CD4-positive, CD25-positive, alpha-beta regulatory T cell (primary cell): ENCODE measurements around the gene IL1R2. TPM values are rescaled to one million over a fixed set of nuclear protein-coding genes. Genes with fewer than 3 reads are reported as not detected.

Experiments
- ATAC-seq, 2 donors: fragments of 150-1000 bp; cut with Tn5 transposase; one replicate each; pipeline ENCODE4 v1.10.0; 2021; ENCODE audit warnings: low read depth in 2 of 2, moderate number of reproducible peaks in 2 of 2, moderate library complexity in 1 of 2
- DNase-seq, 3 donors: peaks; one replicate each; pipeline versions ENCODE4 v3.0.0 to v3.0.0-alpha.2; 2012 to 2022; ENCODE audit warnings: mixed read lengths in 1 of 3
- H3K27ac ChIP-seq: one replicate; pipeline ENCODE4 v1.7.0; 2013; ENCODE audit warnings: mild to moderate bottlenecking, low read length; ENCODE audit not compliant: insufficient read depth, poor library complexity, severe bottlenecking
- H3K27me3 ChIP-seq: one replicate; pipeline ENCODE4 v1.7.0; 2013; ENCODE audit warnings: low read length; ENCODE audit not compliant: control insufficient read depth, insufficient read depth
- H3K36me3 ChIP-seq: one replicate; pipeline ENCODE4 v1.7.0; 2013; ENCODE audit warnings: mild to moderate bottlenecking, low read length, moderate library complexity; ENCODE audit not compliant: control insufficient read depth, insufficient read depth
- H3K4me1 ChIP-seq: 2 replicates; pipeline ENCODE4 v1.7.0; 2013; ENCODE audit warnings: mild to moderate bottlenecking, low read length; ENCODE audit not compliant: insufficient read depth, control insufficient read depth, poor library complexity, severe bottlenecking
- H3K4me3 ChIP-seq: one replicate; pipeline ENCODE4 v1.7.0; 2013; ENCODE audit warnings: low read depth, mild to moderate bottlenecking, low read length, moderate library complexity
- H3K9me3 ChIP-seq, 2 experiments: 1 replicate in 1 of 2; 2 replicates in 1 of 2; pipeline ENCODE4 v1.7.0; 2013; ENCODE audit warnings: low read length in 2 of 2, mild to moderate bottlenecking in 1 of 2, moderate library complexity in 1 of 2; ENCODE audit not compliant: control insufficient read depth in 2 of 2
- H3K27ac Mint-ChIP-seq, 3 donors: one replicate each; pipeline ENCODE4 v1.8.0; 2020 to 2022; ENCODE audit warnings: mild to moderate bottlenecking in 3 of 3, mixed read lengths in 3 of 3, moderate library complexity in 2 of 3
- H3K27me3 Mint-ChIP-seq: one replicate; pipeline ENCODE4 v1.8.0; 2022; ENCODE audit warnings: mild to moderate bottlenecking, mixed read lengths
- H3K36me3 Mint-ChIP-seq: one replicate; pipeline ENCODE4 v1.8.0; 2020; ENCODE audit warnings: mixed read lengths
- H3K4me1 Mint-ChIP-seq, 4 donors: one replicate each; pipeline ENCODE4 v1.8.0; 2020 to 2022; ENCODE audit warnings: mixed read lengths in 4 of 4, mild to moderate bottlenecking in 1 of 4
- H3K4me3 Mint-ChIP-seq, 4 donors: one replicate each; pipeline ENCODE4 v1.8.0; 2020 to 2022; ENCODE audit warnings: mild to moderate bottlenecking in 4 of 4, mixed read lengths in 4 of 4, moderate library complexity in 3 of 4
- H3K9me3 Mint-ChIP-seq, 7 donors: one replicate each; pipeline ENCODE4 v1.8.0; 2020 to 2022; ENCODE audit warnings: mixed read lengths in 7 of 7, mild to moderate bottlenecking in 3 of 7, moderate library complexity in 2 of 7
- polyA plus RNA-seq, 4 donors: library from polyadenylated mRNA; unstranded; fragments of 300-500 nt; fragmentation: Illumina TruSeq; gene quantifications; one replicate each; pipeline ENCODE4 v1.2.3, GENCODE V29; 2021
- total RNA-seq: library from RNA; stranded (reverse); gene quantifications from one replicate; pipeline ENCODE4 v1.2.3, GENCODE V29; 2022

IL1R2 gene
- total and polyA plus RNA-seq, 5 donors from 2014 or later = 1.5 to 6.0 (median 3.1) TPM

GRCh38 chr2:102025583-102026267 is 34.0 kb downstream of the IL1R2 start:
- no peaks in the 10 kb centered on the region for H3K9me3 Mint-ChIP-seq
- DNase-seq (no peak), ATAC-seq (no peak)
- Histone ChIP-seq H3K27me3 (no peaks in the 10 kb centered on the region), H3K4me3 (no peak overlapping the region), H3K27ac (no peak overlapping the region), H3K4me1 (peaks cover 4% of the 10 kb centered on the region), H3K36me3 (no peaks in the 10 kb centered on the region), H3K9me3 (no peaks in the 10 kb centered on the region)
- H3K4me3 Mint-ChIP-seq = no peak overlapping the region
- peaks cover 1 to 17% (median 10%) of the 10 kb centered on the region in 4 donors for H3K4me1 Mint-ChIP-seq
- H3K27me3 Mint-ChIP-seq = no peaks in the 10 kb centered on the region
- no peaks in the 10 kb centered on the region for H3K36me3 Mint-ChIP-seq
- no peak overlapping the region for H3K27ac Mint-ChIP-seq

DNA sequence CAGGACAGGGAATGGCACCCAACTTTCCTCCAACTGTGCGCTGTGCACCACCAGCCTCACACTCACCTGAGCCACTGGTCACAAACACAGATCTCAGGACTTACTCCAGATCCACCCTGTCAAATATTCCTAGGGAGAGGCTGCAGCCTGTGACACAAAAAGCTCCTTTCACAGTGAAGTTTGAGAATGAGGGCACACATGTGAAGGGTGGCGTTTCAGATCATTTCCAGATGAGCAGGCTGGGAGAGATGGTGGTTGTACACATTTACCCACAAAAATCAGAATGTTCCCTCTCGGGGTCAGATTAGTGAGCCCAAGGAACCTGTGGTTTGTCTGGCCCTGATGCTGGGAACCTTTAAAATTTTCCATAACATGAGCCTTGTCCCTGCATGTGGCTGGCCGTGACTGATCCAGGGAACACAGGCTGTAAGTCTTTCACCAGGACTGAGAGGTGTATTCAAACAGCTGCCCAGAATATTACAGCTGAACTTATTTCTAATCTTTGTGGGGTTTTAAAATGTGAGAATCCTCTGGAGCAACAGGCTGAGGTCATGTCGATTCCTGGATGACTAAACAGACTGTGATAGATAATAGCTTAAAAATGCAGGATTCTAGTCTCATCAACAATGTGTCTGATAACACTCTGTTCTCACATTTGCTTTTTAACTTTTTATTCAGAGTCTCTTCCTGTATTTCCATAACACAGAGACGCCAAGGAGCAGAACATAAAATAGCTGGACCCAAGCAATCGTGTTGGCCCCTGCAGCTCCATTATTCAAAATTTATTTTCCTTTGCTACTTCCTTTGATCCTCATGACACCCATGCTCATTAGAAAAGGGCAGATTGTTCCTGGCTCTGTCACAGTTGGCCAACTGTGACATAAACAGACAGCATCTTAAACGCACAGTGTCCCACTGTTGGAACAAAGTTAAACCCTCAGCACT is 35.5 kb downstream of the IL1R2 start:
- peaks cover 1 to 17% (median 12%) of the 10 kb centered on the region in 4 donors for H3K4me1 Mint-ChIP-seq
- H3K4me3 Mint-ChIP-seq = no peak overlapping the region
- H3K9me3 ChIP-seq = no peaks in the 10 kb centered on the region
- no peaks in the 10 kb centered on the region for H3K36me3 ChIP-seq
- H3K36me3 Mint-ChIP-seq = no peaks in the 10 kb centered on the region
- no peaks in the 10 kb centered on the region for H3K27me3 Mint-ChIP-seq
- H3K27ac ChIP-seq = no peak overlapping the region
- no peak overlapping the region for H3K4me3 ChIP-seq
- no peaks in the 10 kb centered on the region for H3K4me1 ChIP-seq
- H3K9me3 Mint-ChIP-seq = no peaks in the 10 kb centered on the region
- H3K27me3 ChIP-seq = no peaks in the 10 kb centered on the region
- peak overlapping the region in 1 of 3 donors; percentile 6 for H3K27ac Mint-ChIP-seq
- ATAC-seq (no peak), DNase-seq (no peak)

GRCh38 chr2:102028470-102028869 is 36.7 kb downstream of the IL1R2 start:
- Histone ChIP-seq H3K9me3 (no peaks in the 10 kb centered on the region), H3K4me3 (no peak overlapping the region), H3K27me3 (no peaks in the 10 kb centered on the region), H3K27ac (no peak overlapping the region), H3K36me3 (no peaks in the 10 kb centered on the region), H3K4me1 (peaks cover 5% of the 10 kb centered on the region)
- Mint-ChIP-seq H3K4me3 (no peak overlapping the region), H3K9me3 (no peaks in the 10 kb centered on the region), H3K27ac (peak overlapping the region; percentile 6 to 38 (median 11)), H3K27me3 (no peaks in the 10 kb centered on the region), H3K4me1 (peaks cover 6 to 23% (median 21%) of the 10 kb centered on the region in 4 donors), H3K36me3 (no peaks in the 10 kb centered on the region)
- no peak for DNase-seq
- ATAC-seq = no peak

DNA sequence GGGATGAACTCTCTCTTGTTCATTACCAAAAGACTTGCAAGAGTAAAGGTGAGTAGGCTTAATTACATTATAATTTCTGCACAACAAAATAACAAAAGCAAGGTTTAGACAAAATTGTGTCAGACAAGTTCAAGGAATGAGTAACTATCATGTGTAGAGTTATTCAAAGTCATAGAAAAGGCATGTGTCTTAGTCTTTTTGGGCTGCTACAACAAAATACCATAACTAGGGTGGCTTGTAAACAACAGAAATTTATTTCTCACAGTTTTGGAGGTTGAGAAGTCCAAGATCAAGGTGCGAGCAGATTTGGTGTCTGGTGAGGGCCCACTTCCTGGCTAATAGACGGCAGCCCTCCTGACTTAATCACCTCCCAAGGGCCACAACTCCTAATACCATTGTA is 37.6 kb downstream of the IL1R2 start:
- Mint-ChIP-seq H3K4me1 (peaks cover 8 to 32% (median 27%) of the 10 kb centered on the region in 4 donors), H3K27ac (no peak overlapping the region), H3K36me3 (no peaks in the 10 kb centered on the region), H3K27me3 (no peaks in the 10 kb centered on the region), H3K9me3 (no peaks in the 10 kb centered on the region), H3K4me3 (no peak overlapping the region)
- ATAC-seq = no peak
- H3K9me3 ChIP-seq = no peaks in the 10 kb centered on the region
- no peak overlapping the region for H3K27ac ChIP-seq
- H3K27me3 ChIP-seq = no peaks in the 10 kb centered on the region
- no peaks in the 10 kb centered on the region for H3K36me3 ChIP-seq
- no peak for DNase-seq
- H3K4me1 ChIP-seq = peaks cover 14% of the 10 kb centered on the region
- H3K4me3 ChIP-seq = no peak overlapping the region

DNA sequence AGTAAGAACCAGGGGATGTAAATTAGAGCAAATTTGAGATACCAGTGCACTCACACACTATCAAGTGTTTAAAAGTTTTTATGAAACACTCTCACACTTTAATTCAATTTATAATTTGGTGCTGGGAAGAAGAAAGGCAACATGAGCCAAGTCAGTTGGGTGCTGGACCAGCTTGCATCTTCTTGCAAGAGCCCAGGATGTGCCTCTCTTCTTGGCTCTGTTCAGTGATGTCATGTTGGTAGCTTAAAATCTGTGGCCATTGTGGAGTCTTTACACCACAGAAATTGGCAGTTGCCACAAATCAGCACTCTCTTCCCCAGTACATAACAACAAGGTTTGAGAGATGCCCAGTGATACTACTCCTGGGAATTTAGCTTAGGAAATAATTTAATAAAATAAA is 38.2 kb downstream of the IL1R2 start:
- no peaks in the 10 kb centered on the region for H3K9me3 ChIP-seq
- DNase-seq = no peak
- Mint-ChIP-seq H3K4me1 (peaks cover 9 to 37% (median 27%) of the 10 kb centered on the region in 4 donors), H3K36me3 (no peaks in the 10 kb centered on the region), H3K4me3 (no peak overlapping the region), H3K9me3 (no peaks in the 10 kb centered on the region), H3K27me3 (no peaks in the 10 kb centered on the region), H3K27ac (no peak overlapping the region)
- H3K27ac ChIP-seq = no peak overlapping the region
- H3K36me3 ChIP-seq = no peaks in the 10 kb centered on the region
- H3K4me1 ChIP-seq = peaks cover 18% of the 10 kb centered on the region
- no peaks in the 10 kb centered on the region for H3K27me3 ChIP-seq
- H3K4me3 ChIP-seq = no peak overlapping the region
- no peak for ATAC-seq

DNA sequence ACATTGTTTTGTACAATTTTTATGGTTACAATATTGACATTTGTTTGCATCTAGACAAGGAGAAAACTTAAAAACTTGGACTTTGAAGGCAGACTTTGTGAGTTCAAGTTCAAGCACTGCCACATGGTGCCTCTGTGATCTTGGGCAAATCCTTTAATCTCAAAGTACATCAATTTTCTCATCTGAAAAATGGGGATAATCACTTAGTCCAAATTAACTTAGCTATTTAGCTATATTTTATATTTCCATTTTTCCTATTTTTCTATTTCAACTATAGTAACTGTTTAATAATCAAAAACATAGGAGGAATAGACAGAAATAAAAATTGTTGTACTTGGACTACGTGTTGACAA is 38.7 kb downstream of the IL1R2 start:
- no peak overlapping the region for H3K27ac Mint-ChIP-seq
- no peaks in the 10 kb centered on the region for H3K27me3 Mint-ChIP-seq

DNA sequence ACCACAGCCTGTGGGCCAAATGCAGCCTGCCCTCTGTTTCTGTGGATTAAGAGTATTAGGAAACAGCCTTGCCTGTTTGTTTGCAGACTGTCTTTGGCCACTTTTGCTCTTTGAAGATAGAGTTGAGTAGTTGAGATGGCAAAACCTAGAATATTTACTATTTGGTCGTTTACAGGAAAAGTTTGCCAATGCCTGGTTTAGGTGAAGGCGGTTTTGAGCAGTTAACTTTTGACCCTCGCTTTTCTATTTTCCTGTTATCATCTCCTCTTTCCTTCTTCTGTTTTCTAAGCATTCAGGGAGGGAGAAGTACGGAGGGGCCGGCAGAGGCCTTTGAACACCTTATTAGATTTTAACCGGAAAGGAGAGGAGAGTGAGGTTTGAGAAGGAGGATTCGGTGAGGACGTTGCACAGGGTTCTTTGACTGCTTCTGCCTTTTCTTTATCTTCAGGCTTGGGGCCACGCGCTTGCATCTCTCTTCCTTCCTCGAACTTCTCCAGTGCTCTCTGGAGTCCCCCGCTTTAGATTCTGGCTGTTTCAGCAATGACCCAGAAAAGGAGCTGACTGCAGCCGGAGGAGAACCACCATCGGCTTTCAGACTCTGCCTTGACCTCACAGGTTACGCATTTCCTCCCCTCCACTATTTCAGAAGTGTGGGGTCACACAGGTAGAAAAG is 39.2 kb downstream of the IL1R2 start:
- Histone ChIP-seq H3K4me3 (no peak overlapping the region), H3K27ac (no peak overlapping the region), H3K27me3 (no peaks in the 10 kb centered on the region), H3K9me3 (no peaks in the 10 kb centered on the region), H3K36me3 (no peaks in the 10 kb centered on the region), H3K4me1 (peaks cover 18% of the 10 kb centered on the region)
- DNase-seq (no peak), ATAC-seq (no peak)
- no peak overlapping the region for H3K27ac Mint-ChIP-seq
- H3K36me3 Mint-ChIP-seq = no peaks in the 10 kb centered on the region
- H3K27me3 Mint-ChIP-seq = no peaks in the 10 kb centered on the region
- H3K4me3 Mint-ChIP-seq = no peak overlapping the region
- peaks cover 11 to 39% (median 24%) of the 10 kb centered on the region in 4 donors for H3K4me1 Mint-ChIP-seq
- H3K9me3 Mint-ChIP-seq = no peaks in the 10 kb centered on the region

More for the DNA sequence above, 38.7 kb downstream of the IL1R2 start:
- Histone ChIP-seq H3K4me3 (no peak overlapping the region), H3K4me1 (peaks cover 18% of the 10 kb centered on the region), H3K9me3 (no peaks in the 10 kb centered on the region), H3K27me3 (no peaks in the 10 kb centered on the region), H3K27ac (no peak overlapping the region), H3K36me3 (no peaks in the 10 kb centered on the region)
- Mint-ChIP-seq H3K4me3 (no peak overlapping the region), H3K4me1 (peaks cover 9 to 39% (median 27%) of the 10 kb centered on the region in 4 donors), H3K36me3 (no peaks in the 10 kb centered on the region), H3K9me3 (no peaks in the 10 kb centered on the region)
- ATAC-seq = no peak
- no peak for DNase-seq
